Colonic mucosa (tissue), 4 donors: ENCODE results near the gene TTC1. TPM values are rescaled to one million over a fixed set of nuclear protein-coding genes. Genes with fewer than 3 reads are reported as not detected.

Experiments
- DNase-seq: peaks from one replicate; pipeline ENCODE4 v3.0.0-alpha.2; 2020
- H3K27ac ChIP-seq: fragments of 200-600 bp; one replicate; pipeline ENCODE4 v1.8.0; 2021
- H3K27me3 ChIP-seq: fragments of 200-600 bp; one replicate; pipeline ENCODE4 v1.8.0; 2021
- H3K36me3 ChIP-seq: fragments of 200-600 bp; one replicate; pipeline ENCODE4 v1.8.0; 2021
- H3K4me1 ChIP-seq: fragments of 200-600 bp; one replicate; pipeline ENCODE4 v1.8.0; 2021; ENCODE audit warnings: mild to moderate bottlenecking
- H3K4me3 ChIP-seq: fragments of 200-600 bp; one replicate; pipeline ENCODE4 v1.8.0; 2021
- H3K9ac ChIP-seq, 2 donors: one replicate each; pipeline ENCODE4 v1.7.0; 2013; ENCODE audit warnings: control low read depth in 2 of 2, low read depth in 2 of 2, low read length in 2 of 2
- H3K9me3 ChIP-seq: fragments of 200-600 bp; one replicate; pipeline ENCODE4 v1.8.0; 2021
- intact Hi-C: fragments of 100-400 bp; cut with DNase I; formaldehyde crosslinking; loops from one replicate; pipeline ENCODE4 v1.14.1; 2022
- total RNA-seq, 2 donors: library from RNA; stranded (reverse); fragmentation: NEBNext Ultra II Directional in 1 of 2; extraction: Animal tissue kit (Norgen Biotek cat#: 25700) in 1 of 2; gene quantifications; one replicate each; pipeline ENCODE4 v1.2.1, GENCODE V29; 2021
- TF ChIP-seq, protein P1 (sequence below): fragments of 200-600 bp; IDR thresholded peaks from one replicate; pipeline ENCODE4 v1.8.0; 2022; ENCODE audit warnings: antibody characterized with exemption, mild to moderate bottlenecking
- donor health status: healthy.
- donor health status: DM: no; HTN: no; CAD: no.
- donor health status: DM: no; HTN: no; CAD: no.

TTC1 gene
- total RNA-seq, 2 donors from 2014 or later, result 41.1 to 46.4 TPM

DNA sequence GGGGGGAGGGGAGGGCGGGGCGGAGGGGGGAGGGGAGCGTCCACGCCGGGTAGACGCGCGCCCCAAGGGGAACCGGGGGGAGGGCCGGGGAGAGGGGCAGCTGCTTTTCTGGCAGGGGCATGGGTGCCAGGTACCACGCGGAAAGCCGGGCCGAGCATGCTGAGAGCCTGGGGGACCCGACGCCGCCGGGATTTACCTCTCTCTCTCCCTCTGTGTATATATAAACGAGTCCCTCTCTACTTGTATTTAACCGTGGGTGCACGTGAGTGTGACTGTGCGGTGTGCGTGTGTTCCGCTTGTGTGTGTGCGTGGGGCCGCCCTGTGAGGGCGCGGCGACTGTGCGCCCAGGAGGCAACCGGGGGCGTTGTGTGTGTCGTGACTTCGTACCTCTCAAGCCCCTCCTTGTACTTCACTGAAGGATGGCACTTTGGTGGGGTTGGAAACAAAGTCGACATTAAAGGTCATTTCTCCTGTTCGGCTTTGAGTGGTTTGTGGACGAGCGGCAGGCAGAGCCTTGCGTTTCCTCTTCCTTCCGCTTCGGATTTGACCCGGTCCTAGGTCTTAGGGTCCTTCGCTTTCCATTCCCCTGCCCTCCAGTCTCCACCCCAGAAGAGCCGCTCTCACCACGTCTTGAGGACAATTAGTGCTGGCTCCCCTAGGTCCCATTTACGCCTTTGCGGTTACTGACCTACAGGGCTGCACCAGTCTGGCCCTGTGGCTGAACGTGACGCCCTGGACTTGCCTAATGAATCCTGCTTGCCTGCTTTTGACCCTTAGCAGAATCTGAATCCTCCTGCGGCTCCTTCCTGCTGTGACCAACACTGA is 36.2 kb upstream of the TTC1 start:
- TF ChIP-seq, protein P1, sequence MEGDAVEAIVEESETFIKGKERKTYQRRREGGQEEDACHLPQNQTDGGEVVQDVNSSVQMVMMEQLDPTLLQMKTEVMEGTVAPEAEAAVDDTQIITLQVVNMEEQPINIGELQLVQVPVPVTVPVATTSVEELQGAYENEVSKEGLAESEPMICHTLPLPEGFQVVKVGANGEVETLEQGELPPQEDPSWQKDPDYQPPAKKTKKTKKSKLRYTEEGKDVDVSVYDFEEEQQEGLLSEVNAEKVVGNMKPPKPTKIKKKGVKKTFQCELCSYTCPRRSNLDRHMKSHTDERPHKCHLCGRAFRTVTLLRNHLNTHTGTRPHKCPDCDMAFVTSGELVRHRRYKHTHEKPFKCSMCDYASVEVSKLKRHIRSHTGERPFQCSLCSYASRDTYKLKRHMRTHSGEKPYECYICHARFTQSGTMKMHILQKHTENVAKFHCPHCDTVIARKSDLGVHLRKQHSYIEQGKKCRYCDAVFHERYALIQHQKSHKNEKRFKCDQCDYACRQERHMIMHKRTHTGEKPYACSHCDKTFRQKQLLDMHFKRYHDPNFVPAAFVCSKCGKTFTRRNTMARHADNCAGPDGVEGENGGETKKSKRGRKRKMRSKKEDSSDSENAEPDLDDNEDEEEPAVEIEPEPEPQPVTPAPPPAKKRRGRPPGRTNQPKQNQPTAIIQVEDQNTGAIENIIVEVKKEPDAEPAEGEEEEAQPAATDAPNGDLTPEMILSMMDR, result no peak
- H3K27me3 ChIP-seq, result peaks cover 21% of the 10 kb centered on the region
- no peak overlapping the region for H3K27ac ChIP-seq
- H3K9ac ChIP-seq, result no peak overlapping the region
- H3K36me3 ChIP-seq, result no peaks in the 10 kb centered on the region
- no peak overlapping the region for H3K4me3 ChIP-seq
- intact Hi-C loops, result no loop called here
- no peak for DNase-seq
- H3K9me3 ChIP-seq, result no peaks in the 10 kb centered on the region
- H3K4me1 ChIP-seq, result no peaks in the 10 kb centered on the region

- Histone ChIP-seq H3K9me3 (no peaks in the 10 kb centered on the region), H3K4me1 (no peaks in the 10 kb centered on the region), H3K27me3 (peaks cover 20% of the 10 kb centered on the region), H3K4me3 (no peak overlapping the region), H3K36me3 (no peaks in the 10 kb centered on the region), H3K9ac (no peak overlapping the region), H3K27ac (no peak overlapping the region)
- peak; percentile 22 for DNase-seq
- TF ChIP-seq, protein P1, result no peak
- intact Hi-C loops, result no loop called here
Observed at GRCh38 chr5:159975462-159976019, 33.4 kb upstream of the TTC1 start.

DNA sequence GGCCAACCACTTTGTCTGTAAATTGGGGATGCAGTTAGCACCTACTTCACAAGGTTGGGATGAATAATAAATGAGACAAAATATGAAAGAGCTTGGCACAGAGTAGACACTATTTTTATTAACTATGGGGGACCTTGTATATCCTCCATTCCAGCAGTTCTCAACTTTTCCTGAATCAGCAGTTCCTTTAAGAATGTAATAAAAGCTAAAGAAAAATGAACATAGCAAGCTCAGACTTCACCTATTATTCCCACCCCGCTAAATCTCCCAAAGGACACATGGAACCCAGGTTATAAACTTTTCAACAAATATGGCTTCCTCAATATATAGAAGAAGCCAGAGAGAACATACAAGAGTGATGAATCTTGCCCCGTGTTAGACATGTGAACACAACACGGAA is 32.0 kb upstream of the TTC1 start:
- H3K9me3 ChIP-seq, result no peaks in the 10 kb centered on the region
- H3K9ac ChIP-seq, result no peak overlapping the region
- no peak overlapping the region for H3K27ac ChIP-seq
- no peak for DNase-seq
- intact Hi-C loops, result no loop called here
- no peaks in the 10 kb centered on the region for H3K36me3 ChIP-seq
- TF ChIP-seq, protein P1, result no peak
- no peak overlapping the region for H3K4me3 ChIP-seq
- no peaks in the 10 kb centered on the region for H3K4me1 ChIP-seq
- peaks cover 11% of the 10 kb centered on the region for H3K27me3 ChIP-seq

GRCh38 chr5:159978358-159978757 is 30.6 kb upstream of the TTC1 start:
- H3K4me1 ChIP-seq, result no peaks in the 10 kb centered on the region
- no peaks in the 10 kb centered on the region for H3K9me3 ChIP-seq
- DNase-seq, result no peak
- H3K9ac ChIP-seq, result no peak overlapping the region
- intact Hi-C loops, result no loop called here
- TF ChIP-seq, protein P1, result no peak
- no peaks in the 10 kb centered on the region for H3K27me3 ChIP-seq
- H3K27ac ChIP-seq, result no peak overlapping the region
- H3K4me3 ChIP-seq, result no peak overlapping the region
- no peaks in the 10 kb centered on the region for H3K36me3 ChIP-seq

DNA sequence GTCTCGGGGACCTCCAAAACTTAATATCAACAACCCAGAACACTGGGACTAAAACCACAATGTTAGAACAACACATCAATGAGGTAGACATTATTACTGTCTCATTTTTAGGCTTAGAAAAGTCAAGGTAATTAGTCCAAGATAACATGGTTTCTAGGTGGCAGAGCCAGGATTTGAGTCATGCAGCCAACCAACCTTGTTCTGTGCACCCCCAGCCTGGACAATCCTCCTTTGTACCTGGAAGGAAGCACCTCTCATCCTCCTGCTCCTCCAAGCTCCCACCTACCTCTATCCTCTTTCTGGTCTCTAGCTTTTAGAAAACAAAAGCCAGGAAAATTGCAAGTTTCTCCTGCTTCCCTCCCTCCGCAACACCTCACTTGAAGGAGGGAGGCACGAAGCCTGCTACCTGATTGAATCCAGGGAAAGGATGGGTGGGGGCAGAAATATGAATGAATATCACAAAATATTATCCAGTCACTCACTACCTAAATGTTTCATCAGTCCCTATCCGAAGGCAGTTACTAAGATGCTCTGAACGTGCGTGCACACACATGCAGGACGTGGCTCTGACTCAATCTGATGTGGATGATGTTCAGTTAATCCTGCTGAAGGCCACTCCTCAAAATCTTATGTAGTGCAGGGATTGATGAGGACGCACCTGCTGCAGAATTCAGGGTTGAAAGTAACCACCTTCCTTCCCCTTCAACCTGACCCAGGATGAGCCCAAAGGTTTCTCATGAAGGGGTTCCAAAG is 26.3 kb upstream of the TTC1 start:
- intact Hi-C loops, result loop anchor here (5.0 to 10.0 kb wide), 2 partner anchors 65 to 658 kb away; partner anchors contain the start of gene ADRA1B
- H3K27me3 ChIP-seq, result no peaks in the 10 kb centered on the region

More for the DNA sequence above, 26.3 kb upstream of the TTC1 start:
- Histone ChIP-seq H3K4me1 (no peaks in the 10 kb centered on the region), H3K36me3 (no peaks in the 10 kb centered on the region), H3K27ac (no peak overlapping the region), H3K9me3 (no peaks in the 10 kb centered on the region), H3K4me3 (no peak overlapping the region), H3K9ac (peak overlapping the region in 1 of 2 donors; percentile 1)
- no peak for DNase-seq
- TF ChIP-seq, protein P1, result no peak
